ENCODE data around the gene FAM83E.

The FAM83E gene

DNA sequence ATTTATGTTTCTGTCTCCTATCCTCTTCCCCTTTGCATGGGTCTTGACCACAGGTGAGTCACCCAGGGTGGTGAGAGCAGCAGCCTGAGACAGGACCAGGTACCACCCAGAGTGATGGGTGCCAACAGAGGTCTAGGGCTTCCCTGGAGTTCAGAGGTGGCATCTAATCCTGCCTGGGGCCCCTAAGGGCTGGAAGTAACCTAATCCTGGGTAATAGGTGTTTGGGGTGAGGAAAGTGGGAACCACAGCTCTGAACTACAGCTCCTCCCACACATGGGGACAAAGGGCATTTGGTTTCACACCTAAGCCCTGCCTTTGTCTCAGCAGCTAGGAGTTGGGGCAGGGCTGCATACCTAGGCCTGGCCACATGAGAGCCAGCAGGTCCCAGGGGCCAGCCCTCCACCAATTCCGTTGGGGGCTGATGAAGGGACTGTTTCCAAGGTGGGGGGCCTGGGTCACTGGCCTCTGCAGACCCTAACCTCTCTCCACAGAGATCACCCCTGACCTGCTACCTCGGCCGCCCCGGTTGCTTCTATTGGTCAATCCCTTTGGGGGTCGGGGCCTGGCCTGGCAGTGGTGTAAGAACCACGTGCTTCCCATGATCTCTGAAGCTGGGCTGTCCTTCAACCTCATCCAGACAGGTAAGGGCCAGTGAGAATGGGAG is 12.5 kb upstream of the FAM83E start:
- Histone ChIP-seq H4K20me1 (ENCODE audit: low read depth, low read length) (no peaks in the 10 kb centered on the region), H3K4me3 (ENCODE audit: insufficient read depth, low read length, poor library complexity, severe bottlenecking) (no peak overlapping the region), H2AFZ (ENCODE audit: low read depth, low read length, severe bottlenecking) (no peak overlapping the region), H3K9me3 (ENCODE audit: insufficient read depth, low read length) (no peaks in the 10 kb centered on the region), H3K27me3 (ENCODE audit: low read length) (no peaks in the 10 kb centered on the region), H3K9ac (ENCODE audit: low read length) (no peak overlapping the region), H3K36me3 (ENCODE audit: low read length) (no peaks in the 10 kb centered on the region), H3K4me2 (ENCODE audit: low read depth, low read length, poor library complexity, severe bottlenecking) (no peak overlapping the region), H3K79me2 (ENCODE audit: insufficient read depth, low read length) (peaks cover 6% of the 10 kb centered on the region; the same call in 1 of the 2 replicates), H3K27ac (ENCODE audit: low read depth, low read length) (no peak overlapping the region), H3F3A (ENCODE audit: insufficient read depth) (peaks cover 5% of the 10 kb centered on the region; the same call in 1 of the 2 replicates), H3K9me2 (replicated peaks; ENCODE audit: insufficient read depth, low read length) (no peaks in the 10 kb centered on the region)
- TF ChIP-seq, protein P1, sequence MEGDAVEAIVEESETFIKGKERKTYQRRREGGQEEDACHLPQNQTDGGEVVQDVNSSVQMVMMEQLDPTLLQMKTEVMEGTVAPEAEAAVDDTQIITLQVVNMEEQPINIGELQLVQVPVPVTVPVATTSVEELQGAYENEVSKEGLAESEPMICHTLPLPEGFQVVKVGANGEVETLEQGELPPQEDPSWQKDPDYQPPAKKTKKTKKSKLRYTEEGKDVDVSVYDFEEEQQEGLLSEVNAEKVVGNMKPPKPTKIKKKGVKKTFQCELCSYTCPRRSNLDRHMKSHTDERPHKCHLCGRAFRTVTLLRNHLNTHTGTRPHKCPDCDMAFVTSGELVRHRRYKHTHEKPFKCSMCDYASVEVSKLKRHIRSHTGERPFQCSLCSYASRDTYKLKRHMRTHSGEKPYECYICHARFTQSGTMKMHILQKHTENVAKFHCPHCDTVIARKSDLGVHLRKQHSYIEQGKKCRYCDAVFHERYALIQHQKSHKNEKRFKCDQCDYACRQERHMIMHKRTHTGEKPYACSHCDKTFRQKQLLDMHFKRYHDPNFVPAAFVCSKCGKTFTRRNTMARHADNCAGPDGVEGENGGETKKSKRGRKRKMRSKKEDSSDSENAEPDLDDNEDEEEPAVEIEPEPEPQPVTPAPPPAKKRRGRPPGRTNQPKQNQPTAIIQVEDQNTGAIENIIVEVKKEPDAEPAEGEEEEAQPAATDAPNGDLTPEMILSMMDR (IDR thresholded peaks at IDR 0.05; ENCODE audit: insufficient read depth, low read length, poor library complexity, severe bottlenecking): no peak
- no peak for TF ChIP-seq EZH2phosphoT487 (conservative IDR thresholded peaks at IDR 0.05; ENCODE audit: low read length)

DNA sequence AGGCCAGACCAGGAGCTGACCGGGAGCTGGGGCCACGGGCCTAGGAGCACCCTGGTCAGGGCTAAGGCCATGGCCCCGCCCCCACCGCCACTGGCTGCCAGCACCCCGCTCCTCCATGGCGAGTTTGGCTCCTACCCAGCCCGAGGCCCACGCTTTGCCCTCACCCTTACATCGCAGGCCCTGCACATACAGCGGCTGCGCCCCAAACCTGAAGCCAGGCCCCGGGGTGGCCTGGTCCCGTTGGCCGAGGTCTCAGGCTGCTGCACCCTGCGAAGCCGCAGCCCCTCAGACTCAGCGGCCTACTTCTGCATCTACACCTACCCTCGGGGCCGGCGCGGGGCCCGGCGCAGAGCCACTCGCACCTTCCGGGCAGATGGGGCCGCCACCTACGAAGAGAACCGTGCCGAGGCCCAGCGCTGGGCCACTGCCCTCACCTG is 11.0 kb upstream of the FAM83E start:
- H3K4me3 ChIP-seq (ENCODE audit: insufficient read depth, low read length, poor library complexity, severe bottlenecking): no peak overlapping the region
- H3F3A ChIP-seq (ENCODE audit: insufficient read depth): 0 out of 2 replicates have a peak, but pooled peaks cover 5% of the 10 kb centered on the region
- H3K4me2 ChIP-seq (ENCODE audit: low read depth, low read length, poor library complexity, severe bottlenecking): no peak overlapping the region

DNA sequence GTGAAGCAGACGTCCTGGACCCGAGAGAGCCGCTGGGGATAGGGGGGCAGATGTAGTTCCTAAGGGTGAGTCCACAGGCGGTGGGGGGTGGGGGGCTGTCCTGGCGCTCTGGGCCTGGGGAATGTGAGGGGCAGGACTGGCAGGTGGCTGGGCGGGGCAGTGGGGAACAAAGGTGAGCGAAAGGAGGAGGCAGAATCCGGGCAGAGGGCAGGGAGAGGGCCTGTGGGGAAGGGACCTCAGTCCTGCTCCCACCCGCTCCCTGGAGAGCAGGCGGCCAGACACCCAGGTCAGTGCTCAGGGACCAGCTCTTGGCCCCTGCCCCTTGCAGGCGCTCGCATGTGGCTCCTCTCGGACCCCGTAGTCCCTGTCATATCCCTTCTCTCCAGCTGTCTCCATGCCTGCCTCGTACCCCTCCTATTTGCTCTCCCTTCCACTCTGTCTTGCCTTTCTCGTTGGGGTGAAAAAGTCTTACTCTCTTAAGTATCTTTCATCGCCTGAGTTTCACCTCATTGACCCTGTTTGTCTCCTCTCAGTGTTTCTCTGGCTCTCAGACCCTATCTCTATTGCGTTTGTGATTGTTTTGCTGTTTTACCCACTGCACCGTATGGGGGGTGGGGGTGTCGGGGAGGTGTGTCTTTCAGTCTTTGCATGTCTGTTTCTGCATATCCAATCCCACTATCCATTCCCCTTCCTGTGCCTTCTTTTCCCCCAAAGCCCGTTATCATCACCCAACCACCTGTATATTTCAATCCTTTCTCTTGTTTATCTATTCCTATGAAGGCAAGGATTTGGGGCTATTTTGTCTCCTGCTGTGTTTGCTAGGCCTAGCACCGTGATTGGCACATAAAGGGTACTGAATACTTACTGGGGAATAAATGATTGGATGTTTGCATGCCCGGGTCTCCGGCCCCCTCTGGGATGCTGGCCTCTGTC is 10.2 kb upstream of the FAM83E start:
- Histone ChIP-seq H3K36me3 (ENCODE audit: low read length) (no peaks in the 10 kb centered on the region), H3F3A (ENCODE audit: insufficient read depth) (0 out of 2 replicates have a peak, but pooled peaks cover 5% of the 10 kb centered on the region), H3K9me2 (replicated peaks; ENCODE audit: insufficient read depth, low read length) (no peaks in the 10 kb centered on the region), H3K4me3 (ENCODE audit: insufficient read depth, low read length, poor library complexity, severe bottlenecking) (peak overlapping the region; percentile 53), H3K4me2 (ENCODE audit: low read depth, low read length, poor library complexity, severe bottlenecking) (peak overlapping the region; percentile 65), H3K9me3 (ENCODE audit: insufficient read depth, low read length) (no peaks in the 10 kb centered on the region), H3K27me3 (ENCODE audit: low read length) (no peaks in the 10 kb centered on the region), H4K20me1 (ENCODE audit: low read depth, low read length) (no peaks in the 10 kb centered on the region), H3K9ac (ENCODE audit: low read length) (peak overlapping the region; percentile 57), H2AFZ (ENCODE audit: low read depth, low read length, severe bottlenecking) (no peak overlapping the region), H3K27ac (ENCODE audit: low read depth, low read length) (peak overlapping the region; percentile 51; the same call in 1 of the 2 replicates), H3K79me2 (ENCODE audit: insufficient read depth, low read length) (peaks cover 9% of the 10 kb centered on the region; the same call in 1 of the 2 replicates)
- TF ChIP-seq, protein P1 (IDR thresholded peaks at IDR 0.05; ENCODE audit: insufficient read depth, low read length, poor library complexity, severe bottlenecking): no peak
- TF ChIP-seq EZH2phosphoT487 (conservative IDR thresholded peaks at IDR 0.05; ENCODE audit: low read length): no peak

More for the DNA sequence above, 11.0 kb upstream of the FAM83E start:
- TF ChIP-seq, protein P1 (IDR thresholded peaks at IDR 0.05; ENCODE audit: insufficient read depth, low read length, poor library complexity, severe bottlenecking): no peak
- TF ChIP-seq EZH2phosphoT487 (conservative IDR thresholded peaks at IDR 0.05; ENCODE audit: low read length): no peak
- H3K79me2 ChIP-seq (ENCODE audit: insufficient read depth, low read length): peaks cover 6% of the 10 kb centered on the region; the same call in 1 of the 2 replicates
- H2AFZ ChIP-seq (ENCODE audit: low read depth, low read length, severe bottlenecking): no peak overlapping the region
- H3K36me3 ChIP-seq (ENCODE audit: low read length): no peaks in the 10 kb centered on the region
- no peak overlapping the region for H3K9ac ChIP-seq (ENCODE audit: low read length)
- H3K27me3 ChIP-seq (ENCODE audit: low read length): no peaks in the 10 kb centered on the region
- no peak overlapping the region for H3K27ac ChIP-seq (ENCODE audit: low read depth, low read length)
- H4K20me1 ChIP-seq (ENCODE audit: low read depth, low read length): no peaks in the 10 kb centered on the region
- H3K9me2 ChIP-seq (replicated peaks; ENCODE audit: insufficient read depth, low read length): no peaks in the 10 kb centered on the region
- H3K9me3 ChIP-seq (ENCODE audit: insufficient read depth, low read length): no peaks in the 10 kb centered on the region
